ENCODE data around the gene SCOC. TPM values are rescaled to one million over a fixed set of nuclear protein-coding genes. Genes with fewer than 3 reads are reported as not detected.

The SCOC gene
- total and polyA plus RNA-seq, 7 experiments from 2014 or later: 9.3 to 44.4 (median 23.3) TPM

DNA sequence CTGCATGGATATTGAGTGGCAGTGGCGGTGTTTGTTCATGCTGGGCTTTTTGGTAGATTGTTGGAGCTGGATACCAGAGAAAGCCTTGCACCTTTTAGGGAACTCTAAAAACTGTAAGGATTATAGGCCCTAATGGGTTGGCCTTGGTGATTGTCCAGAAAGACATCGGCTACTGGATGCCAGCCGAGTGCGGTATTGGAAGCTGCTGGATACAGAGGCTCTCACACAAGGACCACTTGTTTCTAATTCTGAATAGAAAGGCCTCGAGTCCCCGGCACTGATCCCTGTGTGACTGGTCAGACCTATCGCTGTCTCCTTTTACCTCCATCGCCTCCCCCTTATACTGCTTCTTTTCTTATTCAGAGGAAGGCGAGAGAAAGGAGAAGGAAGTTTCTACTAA lies 27.3 kb upstream of the SCOC start:
- ChIA-PET POLR2A (interaction anchor here (0.6 kb wide), 1 partner anchor 353 kb away, joined by 4 read pairs; no protein-coding TSS in a partner anchor), CTCF (no interaction called here)
- Mint-ChIP-seq H3K36me3 (no peaks in the 10 kb centered on the region), H3K27ac (no peak overlapping the region), H3K27me3 (peaks cover 17 to 30% (median 20%) of the 10 kb centered on the region in 5 donors), H3K4me1 (peaks cover 0 to 13% (median 5%) of the 10 kb centered on the region in 7 donors), H3K9me3 (peaks cover 0 to 2% (median 0%) of the 10 kb centered on the region in 11 donors), H3K4me3 (no peak overlapping the region)
- Histone ChIP-seq H3K4me1 (ENCODE audit: control insufficient read depth in 2 of 2, insufficient read depth in 2 of 2, low read length in 2 of 2) (peaks cover 0 to 4% of the 10 kb centered on the region in 2 donors), H3K4me3 (ENCODE audit: low read length) (no peak overlapping the region), H3K36me3 (ENCODE audit: control insufficient read depth in 2 of 3, insufficient read depth in 3 of 3, low read length in 3 of 3) (no peaks in the 10 kb centered on the region), H3K27me3 (ENCODE audit: control insufficient read depth in 2 of 2, insufficient read depth in 2 of 2, low read length in 2 of 2) (no peaks in the 10 kb centered on the region), H3K27ac (ENCODE audit: low read depth, low read length) (no peak overlapping the region), H3K9me3 (ENCODE audit: control insufficient read depth in 2 of 3, low read length in 3 of 3) (no peaks in the 10 kb centered on the region)
- ATAC-seq (no peak), DNase-seq (no peak)
- intact Hi-C loops (cut with micrococcal nuclease): no loop called here

DNA sequence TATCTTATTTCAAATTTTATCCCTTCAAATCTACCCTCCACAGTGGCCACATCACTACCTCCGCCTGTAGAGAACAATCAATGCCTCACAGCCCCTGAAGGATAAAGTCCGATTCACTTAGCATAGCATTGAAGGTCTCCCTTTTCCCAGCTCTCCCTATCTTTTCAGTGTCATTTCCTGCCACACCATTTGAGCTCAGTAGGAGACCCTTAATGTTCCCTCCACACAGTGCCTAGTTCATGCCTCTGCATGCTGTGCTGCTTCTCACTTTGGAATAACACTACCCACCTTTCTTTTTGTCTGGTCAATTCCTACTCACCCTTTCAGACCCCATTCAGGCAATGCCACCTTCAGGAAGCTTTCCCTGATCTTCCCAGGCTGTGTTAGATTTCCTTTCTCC lies 23.6 kb upstream of the SCOC start:
- Mint-ChIP-seq H3K4me3 (no peak overlapping the region), H3K4me1 (peaks cover 5 to 26% (median 20%) of the 10 kb centered on the region in 7 donors), H3K9me3 (no peaks in the 10 kb centered on the region), H3K27ac (no peak overlapping the region), H3K36me3 (peaks cover 0 to 4% (median 0%) of the 10 kb centered on the region in 5 donors), H3K27me3 (peaks cover 0 to 20% (median 8%) of the 10 kb centered on the region in 5 donors)
- no peaks in the 10 kb centered on the region for H3K9me3 ChIP-seq (ENCODE audit: control insufficient read depth in 2 of 3, low read length in 3 of 3)
- ChIA-PET CTCF (interaction anchor here (1.2 kb wide), 1 partner anchor 10 kb away, joined by 4 read pairs; no protein-coding TSS in a partner anchor), POLR2A (no interaction called here)
- ATAC-seq: no peak
- H3K27ac ChIP-seq (ENCODE audit: low read depth, low read length): no peak overlapping the region
- no peak overlapping the region for H3K4me3 ChIP-seq (ENCODE audit: low read length)
- H3K27me3 ChIP-seq (ENCODE audit: control insufficient read depth in 2 of 2, insufficient read depth in 2 of 2, low read length in 2 of 2): no peaks in the 10 kb centered on the region
- H3K4me1 ChIP-seq (ENCODE audit: control insufficient read depth in 2 of 2, insufficient read depth in 2 of 2, low read length in 2 of 2): peaks cover 5 to 7% of the 10 kb centered on the region in 2 donors
- intact Hi-C loops (cut with micrococcal nuclease): no loop called here
- no peak for DNase-seq
- no peaks in the 10 kb centered on the region for H3K36me3 ChIP-seq (ENCODE audit: control insufficient read depth in 2 of 3, insufficient read depth in 3 of 3, low read length in 3 of 3)

DNA sequence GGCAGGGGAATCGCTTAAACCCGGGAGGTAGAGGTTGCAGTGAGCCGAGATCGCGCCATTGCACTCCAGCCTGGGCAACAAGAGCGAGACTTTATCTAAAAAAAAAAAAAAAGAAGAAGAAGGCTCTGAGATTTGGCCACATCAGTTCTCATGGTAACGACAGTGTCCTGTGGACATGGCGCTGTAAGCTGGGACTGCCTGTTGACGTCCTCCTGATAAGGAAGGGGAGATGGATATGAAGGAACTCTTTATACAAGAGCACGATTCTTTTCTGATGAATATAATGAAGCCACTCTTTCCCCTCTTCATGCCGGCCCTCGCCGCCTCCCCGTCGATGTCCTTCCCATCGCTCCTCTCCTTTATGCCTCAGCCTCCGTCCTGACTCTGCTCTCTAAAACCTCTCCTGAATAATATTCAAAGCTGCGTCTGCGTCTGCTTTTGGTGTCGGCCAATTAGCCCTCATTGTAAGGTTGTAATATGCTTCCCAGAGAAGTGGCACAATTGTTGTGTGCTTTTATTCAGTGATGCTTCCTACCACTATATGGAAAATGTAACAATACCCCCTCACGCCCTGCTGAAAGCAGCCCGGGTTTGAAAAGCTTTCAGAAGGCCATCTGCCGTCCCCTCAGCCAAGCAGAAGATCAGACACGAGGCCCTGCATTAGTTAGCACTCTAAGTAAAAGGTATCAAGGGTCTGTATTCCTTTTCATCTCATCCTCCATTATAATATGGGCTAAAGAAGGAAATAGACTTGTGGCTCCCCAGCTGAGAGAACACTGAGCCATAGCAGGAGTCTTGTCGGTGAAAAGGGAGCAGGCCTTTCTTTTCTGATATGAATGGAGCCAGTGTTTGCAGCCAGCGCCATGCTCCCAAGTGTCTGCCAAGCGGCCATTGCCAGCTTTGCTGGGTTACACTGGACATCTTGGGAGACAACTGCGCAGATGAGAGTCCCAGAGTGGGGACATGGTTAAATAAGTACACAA lies 22.1 kb upstream of the SCOC start:
- Histone ChIP-seq H3K36me3 (ENCODE audit: control insufficient read depth in 2 of 3, insufficient read depth in 3 of 3, low read length in 3 of 3) (no peaks in the 10 kb centered on the region), H3K4me1 (ENCODE audit: control insufficient read depth in 2 of 2, insufficient read depth in 2 of 2, low read length in 2 of 2) (peaks cover 5 to 7% of the 10 kb centered on the region in 2 donors), H3K9me3 (ENCODE audit: control insufficient read depth in 2 of 3, low read length in 3 of 3) (no peaks in the 10 kb centered on the region), H3K4me3 (ENCODE audit: low read length) (no peak overlapping the region), H3K27ac (ENCODE audit: low read depth, low read length) (no peak overlapping the region), H3K27me3 (ENCODE audit: control insufficient read depth in 2 of 2, insufficient read depth in 2 of 2, low read length in 2 of 2) (no peaks in the 10 kb centered on the region)
- H3K27ac Mint-ChIP-seq: peak overlapping the region in 2 of 9 donors; percentile 22 to 38
- peaks cover 0 to 4% (median 0%) of the 10 kb centered on the region in 5 donors for H3K36me3 Mint-ChIP-seq
- H3K4me3 Mint-ChIP-seq: no peak overlapping the region
- peaks cover 0 to 22% (median 5%) of the 10 kb centered on the region in 5 donors for H3K27me3 Mint-ChIP-seq
- intact Hi-C loops (cut with micrococcal nuclease): no loop called here
- ChIA-PET POLR2A (no interaction called here), CTCF (interaction anchor here (1.7 kb wide), 1 partner anchor 9 kb away, joined by 10 read pairs; no protein-coding TSS in a partner anchor)
- no peaks in the 10 kb centered on the region for H3K9me3 Mint-ChIP-seq
- DNase-seq (no peak), ATAC-seq (no peak)
- peaks cover 5 to 28% (median 20%) of the 10 kb centered on the region in 7 donors for H3K4me1 Mint-ChIP-seq

DNA sequence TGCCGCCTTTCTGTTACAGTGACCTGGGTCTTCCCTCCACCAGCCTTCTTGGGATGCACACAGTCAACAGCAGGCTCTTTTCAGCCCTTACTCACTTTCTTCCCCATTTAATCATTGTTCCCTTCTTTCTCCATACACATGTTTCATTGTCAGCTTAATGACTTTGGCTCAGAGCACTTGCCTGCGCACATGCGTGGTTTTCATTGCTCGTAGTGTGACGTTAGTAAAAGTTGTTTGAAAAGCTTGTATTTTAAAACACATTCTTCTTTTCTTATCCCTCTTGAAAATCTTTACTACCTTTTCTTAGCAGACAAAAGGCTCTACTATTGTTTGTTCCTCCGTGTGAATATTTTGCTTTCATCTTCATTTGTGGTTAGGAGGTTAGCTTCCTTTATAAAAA lies 19.7 kb upstream of the SCOC start:
- Mint-ChIP-seq H3K36me3 (peaks cover 0 to 4% (median 0%) of the 10 kb centered on the region in 5 donors), H3K9me3 (no peaks in the 10 kb centered on the region), H3K27me3 (peaks cover 0 to 25% (median 1%) of the 10 kb centered on the region in 5 donors), H3K4me3 (peak overlapping the region; percentile 4 to 82 (median 73)), H3K27ac (peak overlapping the region in 8 of 9 donors; percentile 83 to 93 (median 88)), H3K4me1 (peaks cover 5 to 28% (median 20%) of the 10 kb centered on the region in 7 donors)
- no peaks in the 10 kb centered on the region for H3K36me3 ChIP-seq (ENCODE audit: control insufficient read depth in 2 of 3, insufficient read depth in 3 of 3, low read length in 3 of 3)
- intact Hi-C loops (cut with micrococcal nuclease): loop anchor here in 1 of 2 donors (2.0 kb wide), 1 partner anchor 23 kb away; no protein-coding TSS in a partner anchor
- H3K4me3 ChIP-seq (ENCODE audit: low read length): no peak overlapping the region
- ChIA-PET CTCF (interaction anchor here (0.6 to 1.0 kb wide), 5 partner anchors 19 to 1267 kb away, joined by 3 to 4 read pairs (median 3); no protein-coding TSS in a partner anchor), POLR2A (interaction anchor here (2.4 kb wide), 1 partner anchor 20 kb away, joined by 12 read pairs; the partner anchor contains the start of gene SCOC)
- DNase-seq (peak in 6 of 9 donors; percentile 26 to 62 (median 46)), ATAC-seq (peak; percentile 63)
- H3K27ac ChIP-seq (ENCODE audit: low read depth, low read length): peak overlapping the region; percentile 0
- no peaks in the 10 kb centered on the region for H3K9me3 ChIP-seq (ENCODE audit: control insufficient read depth in 2 of 3, low read length in 3 of 3)
- H3K27me3 ChIP-seq (ENCODE audit: control insufficient read depth in 2 of 2, insufficient read depth in 2 of 2, low read length in 2 of 2): no peaks in the 10 kb centered on the region
- H3K4me1 ChIP-seq (ENCODE audit: control insufficient read depth in 2 of 2, insufficient read depth in 2 of 2, low read length in 2 of 2): peaks cover 5 to 7% of the 10 kb centered on the region in 2 donors

- Mint-ChIP-seq H3K36me3 (peaks cover 0 to 4% (median 0%) of the 10 kb centered on the region in 5 donors), H3K4me3 (no peak overlapping the region), H3K9me3 (no peaks in the 10 kb centered on the region), H3K4me1 (peaks cover 9 to 31% (median 18%) of the 10 kb centered on the region in 7 donors), H3K27ac (no peak overlapping the region), H3K27me3 (peaks cover 0 to 21% (median 0%) of the 10 kb centered on the region in 5 donors)
- CTCF ChIA-PET: no interaction called here
- POLR2A ChIA-PET: no interaction called here
- no peaks in the 10 kb centered on the region for H3K36me3 ChIP-seq (ENCODE audit: control insufficient read depth in 2 of 3, insufficient read depth in 3 of 3, low read length in 3 of 3)
- H3K9me3 ChIP-seq (ENCODE audit: control insufficient read depth in 2 of 3, low read length in 3 of 3): no peaks in the 10 kb centered on the region
- H3K27me3 ChIP-seq (ENCODE audit: control insufficient read depth in 2 of 2, insufficient read depth in 2 of 2, low read length in 2 of 2): no peaks in the 10 kb centered on the region
- intact Hi-C loops (cut with micrococcal nuclease): loop anchor here in 1 of 2 donors (2.0 to 5.0 kb wide), 2 partner anchors 24 to 698 kb away; no protein-coding TSS in a partner anchor
- H3K4me1 ChIP-seq (ENCODE audit: control insufficient read depth in 2 of 2, insufficient read depth in 2 of 2, low read length in 2 of 2): peaks cover 5 to 7% of the 10 kb centered on the region in 2 donors
- no peak overlapping the region for H3K27ac ChIP-seq (ENCODE audit: low read depth, low read length)
- H3K4me3 ChIP-seq (ENCODE audit: low read length): no peak overlapping the region
- DNase-seq (no peak), ATAC-seq (no peak)
Observed at GRCh38 chr4:140355288-140355687, 18.2 kb upstream of the SCOC start.

GRCh38 chr4:140357868-140358267 lies 15.6 kb upstream of the SCOC start:
- H3K27ac Mint-ChIP-seq: no peak overlapping the region
- Histone ChIP-seq H3K9me3 (ENCODE audit: control insufficient read depth in 2 of 3, low read length in 3 of 3) (no peaks in the 10 kb centered on the region), H3K27ac (ENCODE audit: low read depth, low read length) (no peak overlapping the region), H3K27me3 (ENCODE audit: control insufficient read depth in 2 of 2, insufficient read depth in 2 of 2, low read length in 2 of 2) (no peaks in the 10 kb centered on the region), H3K4me3 (ENCODE audit: low read length) (no peak overlapping the region), H3K36me3 (ENCODE audit: control insufficient read depth in 2 of 3, insufficient read depth in 3 of 3, low read length in 3 of 3) (no peaks in the 10 kb centered on the region), H3K4me1 (ENCODE audit: control insufficient read depth in 2 of 2, insufficient read depth in 2 of 2, low read length in 2 of 2) (peaks cover 5 to 7% of the 10 kb centered on the region in 2 donors)
- no peak for DNase-seq
- H3K4me1 Mint-ChIP-seq: peaks cover 9 to 24% (median 15%) of the 10 kb centered on the region in 7 donors
- peaks cover 0 to 23% (median 0%) of the 10 kb centered on the region in 5 donors for H3K27me3 Mint-ChIP-seq
- H3K36me3 Mint-ChIP-seq: no peaks in the 10 kb centered on the region
- no peak for ATAC-seq
- intact Hi-C loops (cut with micrococcal nuclease): loop anchor here in 1 of 2 donors (5.0 kb wide), 1 partner anchor 701 kb away; no protein-coding TSS in a partner anchor
- CTCF ChIA-PET: interaction anchor here (4.5 kb wide), 1 partner anchor 16 kb away, joined by 35 read pairs; the partner anchor contains the start of gene SCOC
- POLR2A ChIA-PET: no interaction called here
- no peaks in the 10 kb centered on the region for H3K9me3 Mint-ChIP-seq
- H3K4me3 Mint-ChIP-seq: no peak overlapping the region

All from naive thymus-derived CD4-positive, alpha-beta T cell (primary cell).